GM12878 (cell line): ENCODE measurements around the gene OR4F15. TPM values are rescaled to one million over a fixed set of nuclear protein-coding genes. Genes with fewer than 3 reads are reported as not detected.
"Not testable (repeated sequence)": the region's sequence is repeated elsewhere in the genome, so short reads cannot be mapped to it uniquely, and the experiment has no call there.

Experiments used
- ATAC-seq: fragments of 200-7000 bp; cut with Tn5 transposase; 3 replicates; pipeline ENCODE4 v1.9.1; 2020; ENCODE audit warnings: mild to moderate bottlenecking, moderate library complexity
- BruUV-seq: library from RNA; stranded (reverse); fragments of 400-500 nt; replicated peaks from 2 replicates; lab custom pipeline; 2021; lab: Mats Ljungman, UMichigan
- CTCF ChIA-PET: fragments of 300-600 bp; sonication (Branson Sonifier 250); formaldehyde crosslinking; extraction: SDS; loops from one replicate; lab custom pipeline; 2021; ENCODE audit warnings: inconsistent platforms; lab: Yijun Ruan, JAX
- POLR2A ChIA-PET: fragments of 350-600 bp; formaldehyde crosslinking; extraction: SDS; loops from one replicate; lab custom pipeline; 2021; ENCODE audit warnings: inconsistent platforms; lab: Charles Lee
- RAD21 ChIA-PET: fragments of 300-600 bp; sonication (Branson Sonifier 250); formaldehyde crosslinking; loops from one replicate; lab custom pipeline; 2023; ENCODE audit warnings: antibody characterized with exemption; ENCODE audit not compliant: unreplicated experiment; lab: Charles Lee
- SMC1A ChIA-PET: fragments of 300-600 bp; sonication (Branson Sonifier 250); formaldehyde crosslinking; loops from one replicate; lab custom pipeline; 2023; ENCODE audit not compliant: unreplicated experiment, uncharacterized antibody; lab: Charles Lee
- DNase-seq: peaks from one replicate; pipeline ENCODE4 v3.0.0-alpha.2; 2011; ENCODE audit warnings: low read depth, low spot score
- FAIRE-seq: peaks from 3 replicates; lab custom pipeline; 2011; peaks lifted over from hg19 to GRCh38; lab: Jason Lieb, UNC
- H2AFZ ChIP-seq: 2 replicates; pipeline ENCODE4 v1.6.0; 2011; ENCODE audit warnings: low read depth, low read length, control low read depth; ENCODE audit not compliant: control insufficient read depth
- H3K27ac ChIP-seq: 2 replicates; pipeline ENCODE4 v1.5.1; 2011; ENCODE audit warnings: control low read depth; ENCODE audit not compliant: control insufficient read depth, insufficient read depth
- H3K27me3 ChIP-seq, 2 experiments: replicated peaks in 1 of 2; 2 replicates each; pipeline versions ENCODE4 v1.6.0 to v1.6.1; 2011; ENCODE audit warnings: low read length in 1 of 2; ENCODE audit not compliant: control insufficient read depth in 2 of 2, insufficient read depth in 2 of 2
- H3K36me3 ChIP-seq, 2 experiments: 2 replicates each; pipeline ENCODE4 v1.5.1; 2011; ENCODE audit warnings: low read length in 1 of 2; ENCODE audit not compliant: control insufficient read depth in 2 of 2, insufficient read depth in 2 of 2
- H3K4me1 ChIP-seq: 2 replicates; pipeline ENCODE4 v1.6.1; 2011; ENCODE audit warnings: mild to moderate bottlenecking, low read length, moderate library complexity, mixed read lengths; ENCODE audit not compliant: control insufficient read depth, insufficient read depth
- H3K4me2 ChIP-seq: 2 replicates; pipeline ENCODE4 v1.6.0; 2011; ENCODE audit warnings: control low read depth; ENCODE audit not compliant: control insufficient read depth, insufficient read depth
- H3K4me3 ChIP-seq: fragments of 200-600 bp; sonication (generic); 2 replicates; pipeline ENCODE4 v1.5.1; 2016
- H3K79me2 ChIP-seq: 2 replicates; pipeline ENCODE4 v1.6.0; 2011; ENCODE audit warnings: low read length; ENCODE audit not compliant: control insufficient read depth, insufficient read depth
- H3K9ac ChIP-seq: 2 replicates; pipeline ENCODE4 v1.8.0; 2011; ENCODE audit warnings: low read length, control low read depth, mixed read lengths; ENCODE audit not compliant: control insufficient read depth, insufficient read depth
- H3K9me3 ChIP-seq: replicated peaks from 3 replicates; pipeline ENCODE4 v1.5.1; 2011; ENCODE audit warnings: mild to moderate bottlenecking, low read length; ENCODE audit not compliant: control insufficient read depth, insufficient read depth
- H4K20me1 ChIP-seq: 2 replicates; pipeline ENCODE4 v1.6.0; 2011; ENCODE audit not compliant: control insufficient read depth, insufficient read depth
- GABPA ChIP-seq: IDR thresholded peaks from 2 replicates; pipeline ENCODE4 v1.6.1; 2014; ENCODE audit warnings: antibody characterized with exemption, low read depth, mild to moderate bottlenecking, inconsistent platforms
- WGBS: methylation state at CpG from one replicate; pipeline ENCODE4 v1.1.6; 2016; ENCODE audit warnings: low lambda C conversion rate; ENCODE audit not compliant: insufficient replicate concordance, insufficient coverage; ENCODE audit errors: missing lambda C conversion rate; 5-methylcytosine and 5-hydroxymethylcytosine counted together
- in situ Hi-C: fragments of 300-500 bp; cut with MboI; formaldehyde crosslinking; loops from 9 replicates; pipeline ENCODE4 v1.14.3; 2018; ENCODE audit warnings: mixed read lengths
- intact Hi-C: fragments of 100-400 bp; cut with micrococcal nuclease; formaldehyde crosslinking; loops from one replicate; pipeline ENCODE4 v1.14.2; 2022; ENCODE audit not compliant: unreplicated experiment
- polyA plus RNA-seq, 11 experiments: library from polyadenylated mRNA; depleted of rRNA in 4 of 11; unstranded in 6 of 11; stranded (reverse) in 5 of 11; fragments of >200 nt; fragmentation: Nextera tagmentation in 4 of 11; fragmentation: Illumina TruSeq in 1 of 11; extraction: Ambion mirVana in 4 of 11; extraction: Trizol in 1 of 11; gene quantifications; 1 replicate in 1 of 11; 2 replicates in 10 of 11; pipeline versions ENCODE4 v1.2.1 to v1.2.3, GENCODE V29; 2011 to 2016; ENCODE audit warnings: inconsistent platforms in 2 of 11, missing spikeins in 2 of 11, low read depth in 1 of 11
- total RNA-seq, 4 experiments: library from RNA; depleted of rRNA in 3 of 4; stranded (reverse); fragments of >200 nt in 3 of 4; fragmentation: Illumina TruSeq in 1 of 4; extraction: Trizol in 1 of 4; gene quantifications; 2 replicates each; pipeline versions ENCODE4 v1.2.1 to v1.2.3, GENCODE V29; 2013 to 2021

The OR4F15 gene
- total and polyA plus RNA-seq, 10 of the 15 experiments (the other 5 are each of a cell fraction or from before 2014, with no cell fraction given), result not detected

DNA sequence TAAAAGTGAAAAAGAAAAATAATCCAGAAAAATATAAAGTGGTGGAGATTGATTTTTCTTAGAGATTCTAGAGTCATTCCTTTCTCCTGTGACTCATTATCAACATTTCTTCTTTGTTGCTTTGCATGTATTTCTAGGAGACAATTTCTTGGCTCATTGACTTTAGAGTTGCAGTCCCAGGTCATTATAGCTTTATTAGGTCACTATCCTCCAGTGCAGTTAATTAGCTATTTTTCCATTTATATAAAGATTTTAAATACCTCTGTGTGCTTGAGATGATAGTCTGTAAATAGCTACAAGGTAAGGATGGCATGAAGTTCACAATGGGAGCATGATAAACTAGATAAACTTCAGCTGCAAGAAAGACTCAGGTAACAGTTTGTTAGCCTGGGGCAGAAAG is at the start of gene OR4F15 (continued):
- TF ChIP-seq GABPA, result no peak

DNA sequence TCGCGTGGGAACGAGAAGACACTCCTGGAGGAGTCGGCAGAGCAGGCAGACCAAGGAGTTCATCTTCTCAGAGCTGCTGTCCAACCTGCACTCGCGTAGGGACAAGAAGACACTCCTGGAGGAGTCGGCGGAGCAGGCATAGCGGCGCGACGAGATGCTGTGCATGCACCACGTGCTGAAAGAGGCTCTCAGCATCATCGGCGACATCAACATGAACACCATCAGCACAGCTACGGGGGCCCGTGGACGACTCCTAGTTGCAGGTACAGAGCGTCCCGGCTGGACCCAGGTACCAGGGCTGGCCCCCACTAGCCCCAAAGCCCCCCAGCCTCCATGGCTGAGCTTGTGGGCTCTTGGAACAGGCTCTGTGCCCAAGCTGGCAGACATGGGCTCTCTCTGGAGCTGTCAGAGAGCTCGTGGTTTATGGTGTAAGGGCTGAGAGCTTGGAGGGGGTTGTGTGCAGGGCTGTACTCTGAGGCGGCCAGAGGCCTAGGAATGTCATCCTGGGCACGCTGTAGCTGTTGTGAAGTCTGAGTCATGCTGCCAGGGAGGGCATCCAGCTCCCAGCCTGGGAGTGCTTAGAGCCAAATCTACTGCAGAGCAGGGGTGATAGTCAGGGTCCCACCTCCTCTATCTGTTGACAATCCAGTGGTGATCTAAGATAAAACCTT is 47.2 kb upstream of the OR4F15 start:
- H3K4me1 ChIP-seq, POLR2A ChIA-PET, BruUV-seq, H3K27me3 ChIP-seq, H3K9ac ChIP-seq, RAD21 ChIA-PET, H3K4me3 ChIP-seq, H3K27ac ChIP-seq, H2AFZ ChIP-seq, DNase-seq, H3K9me3 ChIP-seq, ATAC-seq, SMC1A ChIA-PET, CTCF ChIA-PET, H4K20me1 ChIP-seq, FAIRE-seq, H3K79me2 ChIP-seq, H3K36me3 ChIP-seq, intact Hi-C loops, H3K4me2 ChIP-seq: not testable (repeated sequence)
- in situ Hi-C loops, result loop anchor here (10.0 kb wide), 1 partner anchor 1970 kb away; no protein-coding TSS in a partner anchor
- 95% methylated on average over 20 of the region's 23 CpGs for WGBS

DNA sequence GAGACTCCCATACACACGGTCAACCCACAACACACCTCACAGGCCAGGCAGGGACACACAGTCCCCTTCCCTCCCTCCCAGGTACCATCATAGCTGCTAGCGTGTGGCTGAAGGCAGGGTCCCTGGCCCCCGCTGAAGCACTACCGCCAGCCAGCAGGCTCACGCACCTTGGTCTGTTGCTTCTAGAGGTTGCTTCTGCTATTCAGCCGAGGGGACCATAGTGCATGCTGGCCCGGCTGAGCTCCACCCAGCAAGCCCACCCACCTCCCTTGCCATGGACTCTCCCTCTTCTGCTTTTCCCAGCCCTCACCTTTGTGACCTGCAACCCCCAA is 46.7 kb upstream of the OR4F15 start:
- not testable (repeated sequence) for FAIRE-seq, BruUV-seq
- WGBS, result 80% methylated on average over 7 of the region's 7 CpGs

More for the DNA sequence above, 46.7 kb upstream of the OR4F15 start:
- RAD21 ChIA-PET, CTCF ChIA-PET, POLR2A ChIA-PET, H3K4me1 ChIP-seq, H2AFZ ChIP-seq, H3K4me2 ChIP-seq, H3K27ac ChIP-seq, H4K20me1 ChIP-seq, H3K9me3 ChIP-seq, SMC1A ChIA-PET, H3K79me2 ChIP-seq, H3K27me3 ChIP-seq, ATAC-seq, H3K4me3 ChIP-seq, DNase-seq, intact Hi-C loops, H3K9ac ChIP-seq, H3K36me3 ChIP-seq: not testable (repeated sequence)
- in situ Hi-C loops, result loop anchor here (10.0 kb wide), 1 partner anchor 1971 kb away; no protein-coding TSS in a partner anchor
